GM21529 (cell line): ENCODE data around the gene RNF123.
"Not testable (repeated sequence)": the region's sequence is repeated elsewhere in the genome, so short reads cannot be mapped to it uniquely, and the experiment has no call there.

ENCODE experiments used
- ATAC-seq: cut with Tn5 transposase; IDR thresholded peaks from one replicate; pipeline ENCODE4 v1.9.1; 2021; ENCODE audit not compliant: unreplicated experiment

The RNF123 gene

GRCh38 chr3:49734752-49735151 is 45.4 kb downstream of the RNF123 start:
- ATAC-seq: no peak

GRCh38 chr3:49738067-49738713 is 48.8 kb downstream of the RNF123 start:
- no peak for ATAC-seq

GRCh38 chr3:49740427-49740826 is 51.1 kb downstream of the RNF123 start:
- no peak for ATAC-seq

- no peak for ATAC-seq
Measured at GRCh38 chr3:49745986-49746385, 56.6 kb downstream of the RNF123 start.

- no peak for ATAC-seq
Measured at GRCh38 chr3:49747792-49748480, 58.6 kb downstream of the RNF123 start.

GRCh38 chr3:49748874-49749273 is 59.5 kb downstream of the RNF123 start:
- ATAC-seq: not testable (repeated sequence)

GRCh38 chr3:49750056-49750455 is 60.7 kb downstream of the RNF123 start:
- ATAC-seq: no peak

- no peak for ATAC-seq
Measured at GRCh38 chr3:49751501-49751900, 62.1 kb downstream of the RNF123 start.

- no peak for ATAC-seq
Measured at GRCh38 chr3:49754536-49754935, 65.2 kb downstream of the RNF123 start.

GRCh38 chr3:49756036-49756435 is 66.7 kb downstream of the RNF123 start:
- no peak for ATAC-seq

GRCh38 chr3:49757197-49757596 is 67.8 kb downstream of the RNF123 start:
- no peak for ATAC-seq

GRCh38 chr3:49759226-49759625 is 69.9 kb downstream of the RNF123 start:
- no peak for ATAC-seq

- ATAC-seq: no peak
Measured at GRCh38 chr3:49761661-49762060, 72.3 kb downstream of the RNF123 start.

- ATAC-seq: no peak
Measured at GRCh38 chr3:49763981-49764380, 74.6 kb downstream of the RNF123 start.

- ATAC-seq: no peak
Measured at GRCh38 chr3:49769286-49769915, 80.0 kb downstream of the RNF123 start.

- ATAC-seq: no peak
Measured at GRCh38 chr3:49769926-49770325, 80.6 kb downstream of the RNF123 start.
